AG20443 (cell line): ENCODE data around the gene FASTKD1.
A peak's percentile ranks its signal among the peaks of the same experiment; 100 is the strongest.

Source experiments
- DNase-seq: peaks from one replicate; pipeline ENCODE4 v3.0.0; 2012; ENCODE audit warnings: low spot score, mixed read lengths

The FASTKD1 gene

GRCh38 chr2:169509298-169509885 is 64.3 kb downstream of the FASTKD1 start, which contains the start of gene KLHL41:
TSS of gene KLHL41 (plus strand) at chr2:169509702. CDS start at chr2:169509779, 77 bp downstream.
- DNase-seq = peak; percentile 11

- DNase-seq = no peak
Observed at GRCh38 chr2:169507698-169508097, 66.0 kb downstream of the FASTKD1 start.

GRCh38 chr2:169504651-169505050 is 69.0 kb downstream of the FASTKD1 start:
- no peak for DNase-seq

- DNase-seq = no peak
Observed at GRCh38 chr2:169495310-169495928, 78.2 kb downstream of the FASTKD1 start.

- no peak for DNase-seq
Observed at GRCh38 chr2:169493360-169493759, 80.3 kb downstream of the FASTKD1 start.

- DNase-seq = no peak
Observed at GRCh38 chr2:169491378-169491777, 82.3 kb downstream of the FASTKD1 start.

- DNase-seq = no peak
Observed at GRCh38 chr2:169490834-169491233, 82.8 kb downstream of the FASTKD1 start.

GRCh38 chr2:169486487-169486886 is 87.2 kb downstream of the FASTKD1 start:
- no peak for DNase-seq

GRCh38 chr2:169485650-169486138 is 88.0 kb downstream of the FASTKD1 start:
- no peak for DNase-seq

- DNase-seq = peak; percentile 16
Observed at GRCh38 chr2:169480079-169480465, 93.6 kb downstream of the FASTKD1 start.
